Mesothelial cell of epicardium (in vitro differentiated cells): Measurements from ENCODE around the gene RPP38. TPM values are rescaled to one million over a fixed set of nuclear protein-coding genes. Genes with fewer than 3 reads are reported as not detected.

Experiments used
- DNase-seq, 2 experiments: peaks; one replicate each; pipeline ENCODE4 v3.0.0; 2021; ENCODE audit warnings: low spot score in 2 of 2; ENCODE audit not compliant: unreplicated experiment in 2 of 2
- H3K27ac Mint-ChIP-seq: 2 replicates; pipeline ENCODE4 v1.8.0; 2021; ENCODE audit warnings: mixed read lengths
- H3K27me3 Mint-ChIP-seq: 2 replicates; pipeline ENCODE4 v1.8.0; 2021; ENCODE audit warnings: low read depth, mixed read lengths
- H3K36me3 Mint-ChIP-seq: 2 replicates; pipeline ENCODE4 v1.8.0; 2021; ENCODE audit warnings: mixed read lengths
- H3K4me1 Mint-ChIP-seq: 2 replicates; pipeline ENCODE4 v1.8.0; 2021; ENCODE audit warnings: mixed read lengths
- H3K4me3 Mint-ChIP-seq: 2 replicates; pipeline ENCODE4 v1.8.0; 2021; ENCODE audit warnings: mild to moderate bottlenecking, moderate library complexity, mixed read lengths
- H3K9me3 Mint-ChIP-seq: 2 replicates; pipeline ENCODE4 v1.8.0; 2021; ENCODE audit warnings: mixed read lengths
- CTCF ChIP-seq: fragments of 200-600 bp; sonication (generic); IDR thresholded peaks from one replicate; pipeline ENCODE4 v1.5.0; 2021; ENCODE audit warnings: antibody characterized with exemption; ENCODE audit not compliant: unreplicated experiment
- total RNA-seq: library from RNA; stranded (reverse); gene quantifications from 3 replicates; pipeline ENCODE4 v1.2.1, GENCODE V29; 2021

RPP38 gene
- total RNA-seq, 1 donor from 2014 or later, result 16.0 TPM

GRCh38 chr10:15144788-15145187, 47.6 kb downstream of the RPP38 start:
- Mint-ChIP-seq H3K4me1 (peaks cover 14% of the 10 kb centered on the region), H3K27me3 (no peaks in the 10 kb centered on the region), H3K36me3 (peaks cover under 1% of the 10 kb centered on the region), H3K4me3 (no peak overlapping the region), H3K9me3 (no peaks in the 10 kb centered on the region), H3K27ac (no peak overlapping the region)
- DNase-seq, result no peak
- TF ChIP-seq CTCF, result no peak

- no peaks in the 10 kb centered on the region for H3K9me3 Mint-ChIP-seq
- no peaks in the 10 kb centered on the region for H3K27me3 Mint-ChIP-seq
- DNase-seq, result no peak
- TF ChIP-seq CTCF, result no peak
- H3K27ac Mint-ChIP-seq, result no peak overlapping the region
- H3K4me3 Mint-ChIP-seq, result no peak overlapping the region
- peaks cover 3% of the 10 kb centered on the region for H3K36me3 Mint-ChIP-seq
- H3K4me1 Mint-ChIP-seq, result peaks cover 9% of the 10 kb centered on the region
These were observed 49.2 kb downstream of the RPP38 start for GRCh38 chr10:15146366-15146765.

GRCh38 chr10:15147594-15148392, 50.6 kb downstream of the RPP38 start:
- TF ChIP-seq CTCF, result no peak
- no peaks in the 10 kb centered on the region for H3K9me3 Mint-ChIP-seq
- peaks cover 3% of the 10 kb centered on the region for H3K36me3 Mint-ChIP-seq
- H3K4me1 Mint-ChIP-seq, result no peaks in the 10 kb centered on the region
- H3K4me3 Mint-ChIP-seq, result no peak overlapping the region
- H3K27ac Mint-ChIP-seq, result no peak overlapping the region
- no peaks in the 10 kb centered on the region for H3K27me3 Mint-ChIP-seq
- no peak for DNase-seq

- peaks cover 6% of the 10 kb centered on the region for H3K36me3 Mint-ChIP-seq
- DNase-seq, result no peak
- no peak overlapping the region for H3K4me3 Mint-ChIP-seq
- no peak overlapping the region for H3K27ac Mint-ChIP-seq
- H3K27me3 Mint-ChIP-seq, result no peaks in the 10 kb centered on the region
- H3K4me1 Mint-ChIP-seq, result no peaks in the 10 kb centered on the region
- no peaks in the 10 kb centered on the region for H3K9me3 Mint-ChIP-seq
- TF ChIP-seq CTCF, result no peak
These were observed 52.1 kb downstream of the RPP38 start for GRCh38 chr10:15149042-15149771.

GRCh38 chr10:15150563-15150962, 53.4 kb downstream of the RPP38 start:
- no peak for DNase-seq
- H3K9me3 Mint-ChIP-seq, result no peaks in the 10 kb centered on the region
- peaks cover 6% of the 10 kb centered on the region for H3K36me3 Mint-ChIP-seq
- no peak overlapping the region for H3K4me3 Mint-ChIP-seq
- H3K27ac Mint-ChIP-seq, result no peak overlapping the region
- TF ChIP-seq CTCF, result no peak
- H3K4me1 Mint-ChIP-seq, result no peaks in the 10 kb centered on the region
- no peaks in the 10 kb centered on the region for H3K27me3 Mint-ChIP-seq
